ENCODE measurements around the gene OR6X1. TPM values are rescaled to one million over a fixed set of nuclear protein-coding genes. Genes with fewer than 3 reads are reported as not detected.
"Not testable (repeated sequence)": the region's sequence is repeated elsewhere in the genome, so short reads cannot be mapped to it uniquely, and the experiment has no call there.

OR6X1 gene
- total RNA-seq, 1 donor from 2014 or later, result not detected

GRCh38 chr11:123755344-123755743 is 1.0 kb upstream of the OR6X1 start:
- intact Hi-C loops (cut with micrococcal nuclease), result no loop called here

- intact Hi-C loops (cut with micrococcal nuclease), result no loop called here
Measured at GRCh38 chr11:123753110-123753509, 1.2 kb downstream of the OR6X1 start.

GRCh38 chr11:123751781-123752180 is 2.5 kb downstream of the OR6X1 start:
- intact Hi-C loops (cut with micrococcal nuclease), result no loop called here

GRCh38 chr11:123748349-123748748 is 6.0 kb downstream of the OR6X1 start:
- intact Hi-C loops (cut with micrococcal nuclease), result not testable (repeated sequence)

GRCh38 chr11:123745764-123746451 is 8.4 kb downstream of the OR6X1 start:
- intact Hi-C loops (cut with micrococcal nuclease), result no loop called here

- intact Hi-C loops (cut with micrococcal nuclease), result loop anchor here (5.0 kb wide), 2 partner anchors 1210 to 1370 kb away; partner anchors contain the start of genes CCDC15 and TMEM218
Measured at GRCh38 chr11:123742724-123743120, 11.6 kb downstream of the OR6X1 start.

GRCh38 chr11:123742031-123742723 is 12.1 kb downstream of the OR6X1 start:
- intact Hi-C loops (cut with micrococcal nuclease), result loop anchor here (5.0 kb wide), 2 partner anchors 1210 to 1370 kb away; partner anchors contain the start of genes CCDC15 and TMEM218

- intact Hi-C loops (cut with micrococcal nuclease), result loop anchor here (5.0 kb wide), 2 partner anchors 1211 to 1371 kb away; partner anchors contain the start of genes CCDC15 and TMEM218
Measured at GRCh38 chr11:123741159-123742030, 12.9 kb downstream of the OR6X1 start, which contains the start of gene ZNF202. Gene ZNF202, minus strand, starts transcription at chr11:123741660. Its CDS starts 10,772 bp downstream, at chr11:123730888.

GRCh38 chr11:123740787-123741158 is 13.5 kb downstream of the OR6X1 start:
- intact Hi-C loops (cut with micrococcal nuclease), result loop anchor here (5.0 kb wide), 2 partner anchors 1212 to 1372 kb away; partner anchors contain the start of genes CCDC15 and TMEM218

GRCh38 chr11:123738374-123738773 is 15.9 kb downstream of the OR6X1 start:
- intact Hi-C loops (cut with micrococcal nuclease), result no loop called here

- intact Hi-C loops (cut with micrococcal nuclease), result no loop called here
Measured at GRCh38 chr11:123736769-123737168, 17.5 kb downstream of the OR6X1 start.

GRCh38 chr11:123729602-123730001 is 24.7 kb downstream of the OR6X1 start:
- intact Hi-C loops (cut with micrococcal nuclease), result no loop called here

GRCh38 chr11:123725995-123726655 is 28.2 kb downstream of the OR6X1 start:
- intact Hi-C loops (cut with micrococcal nuclease), result no loop called here

GRCh38 chr11:123719452-123719851 is 34.9 kb downstream of the OR6X1 start:
- intact Hi-C loops (cut with micrococcal nuclease), result no loop called here

- intact Hi-C loops (cut with micrococcal nuclease), result no loop called here
Measured at GRCh38 chr11:123718469-123718868, 35.8 kb downstream of the OR6X1 start.

GRCh38 chr11:123718063-123718462 is 36.3 kb downstream of the OR6X1 start:
- intact Hi-C loops (cut with micrococcal nuclease), result no loop called here

GRCh38 chr11:123712627-123713026 is 41.7 kb downstream of the OR6X1 start:
- intact Hi-C loops (cut with micrococcal nuclease), result not testable (repeated sequence)

GRCh38 chr11:123707606-123708205 is 46.6 kb downstream of the OR6X1 start:
- intact Hi-C loops (cut with micrococcal nuclease), result loop anchor here (1.0 kb wide), 2 partner anchors 66 to 127 kb away; no protein-coding TSS in a partner anchor

- intact Hi-C loops (cut with micrococcal nuclease), result loop anchor here (1.0 kb wide), 2 partner anchors 66 to 127 kb away; no protein-coding TSS in a partner anchor
Measured at GRCh38 chr11:123707206-123707605, 47.1 kb downstream of the OR6X1 start.

GRCh38 chr11:123704341-123704740 is 50.0 kb downstream of the OR6X1 start:
- intact Hi-C loops (cut with micrococcal nuclease), result no loop called here

Measured in T-helper 2 cell treated with Interferon-gamma antibody and Interleukin-4, amounts not matched to agents 100 ng/mL and 5 ng/mL, for 36 hours (primary cell).